Measurements from ENCODE around the gene ATOSA.

- TF ChIP-seq CTCF (optimal IDR thresholded peaks at IDR 0.05 in 1 of 3, IDR thresholded peaks at IDR 0.05 in 1 of 3, conservative IDR thresholded peaks at IDR 0.05 in 1 of 3; ENCODE audit: extremely low read depth in 1 of 3, insufficient read depth in 2 of 3, low read length in 3 of 3) (peak in 2 of 3 experiments; percentile 18 to 69), EZH2 (IDR thresholded peaks at IDR 0.05; ENCODE audit: low read length) (no peak)
Measured at GRCh38 chr15:52677593-52678467, 1.4 kb downstream of the ATOSA start.
